ENCODE results near the gene SENP6.
"Not testable (repeated sequence)": the region's sequence is repeated elsewhere in the genome, so short reads cannot be mapped to it uniquely, and the experiment has no call there.

The SENP6 gene

DNA sequence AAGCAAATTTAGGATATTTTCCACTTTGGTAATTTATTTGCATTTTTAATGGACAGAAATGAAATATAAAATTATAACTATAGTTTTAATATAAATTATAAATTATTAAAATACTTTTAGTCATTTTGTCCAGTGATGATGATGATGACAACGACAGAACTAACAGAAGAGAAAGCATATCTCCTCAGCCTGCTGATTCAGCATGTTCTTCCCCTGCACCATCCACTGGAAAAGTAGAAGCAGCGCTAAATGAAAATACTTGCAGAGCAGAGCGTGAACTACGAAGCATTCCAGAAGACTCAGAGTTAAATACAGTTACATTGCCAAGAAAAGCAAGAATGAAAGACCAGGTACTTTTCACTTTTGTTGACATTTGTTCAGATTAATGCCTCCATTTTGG, 64.9 kb downstream of the SENP6 start:
- DNase-seq (ENCODE audit: low read depth): no peak

DNA sequence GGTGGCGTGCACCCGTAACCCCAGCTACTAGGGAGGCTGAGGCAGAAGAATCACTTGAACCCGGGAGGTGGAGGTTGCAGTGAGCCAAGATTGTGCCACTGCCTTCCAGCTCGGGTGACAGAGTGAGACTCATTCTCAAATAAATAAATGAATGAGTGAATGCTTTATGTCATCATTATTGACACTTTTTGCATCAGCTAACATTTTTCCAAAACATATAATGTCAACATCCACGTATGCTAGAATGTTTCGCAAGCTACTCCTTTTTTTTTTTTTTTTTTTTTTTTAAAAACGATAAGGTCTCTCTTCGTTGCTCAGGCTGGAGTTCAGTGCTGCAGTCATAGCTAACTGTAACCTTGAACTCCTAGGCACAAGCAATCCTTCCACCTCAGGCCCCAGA, 72.2 kb downstream of the SENP6 start:
- DNase-seq (ENCODE audit: low read depth): no peak

DNA sequence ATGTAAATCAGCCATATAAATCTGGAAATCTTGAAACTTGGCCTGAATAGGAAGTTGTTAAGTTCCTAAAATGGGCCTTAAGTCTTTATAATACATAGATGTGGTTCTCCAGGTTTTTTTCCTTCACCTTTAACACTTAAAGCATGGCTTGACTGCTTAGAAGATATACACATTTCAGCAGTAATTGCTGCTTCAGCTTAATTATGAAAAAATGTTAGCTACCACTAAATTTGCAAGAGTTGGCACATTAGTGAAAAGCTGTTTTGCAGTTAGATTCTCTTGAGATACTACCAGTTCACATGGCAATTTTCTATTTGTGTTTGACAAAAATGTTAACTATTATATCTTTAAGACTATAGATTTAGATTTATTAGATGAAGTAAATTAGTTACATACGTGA, 74.7 kb downstream of the SENP6 start:
- no peak for DNase-seq (ENCODE audit: low read depth)

- DNase-seq (ENCODE audit: low read depth): not testable (repeated sequence)
These were observed 80.9 kb downstream of the SENP6 start for GRCh38 chr6:75682548-75682947.

GRCh38 chr6:75683005-75683404, 81.3 kb downstream of the SENP6 start:
- DNase-seq (ENCODE audit: low read depth): not testable (repeated sequence)

- DNase-seq (ENCODE audit: low read depth): not testable (repeated sequence)
These were observed 85.9 kb downstream of the SENP6 start for GRCh38 chr6:75687535-75687934.

GRCh38 chr6:75687937-75688336, 86.3 kb downstream of the SENP6 start:
- DNase-seq (ENCODE audit: low read depth): not testable (repeated sequence)

GRCh38 chr6:75689576-75689975, 87.9 kb downstream of the SENP6 start:
- DNase-seq (ENCODE audit: low read depth): no peak

DNA sequence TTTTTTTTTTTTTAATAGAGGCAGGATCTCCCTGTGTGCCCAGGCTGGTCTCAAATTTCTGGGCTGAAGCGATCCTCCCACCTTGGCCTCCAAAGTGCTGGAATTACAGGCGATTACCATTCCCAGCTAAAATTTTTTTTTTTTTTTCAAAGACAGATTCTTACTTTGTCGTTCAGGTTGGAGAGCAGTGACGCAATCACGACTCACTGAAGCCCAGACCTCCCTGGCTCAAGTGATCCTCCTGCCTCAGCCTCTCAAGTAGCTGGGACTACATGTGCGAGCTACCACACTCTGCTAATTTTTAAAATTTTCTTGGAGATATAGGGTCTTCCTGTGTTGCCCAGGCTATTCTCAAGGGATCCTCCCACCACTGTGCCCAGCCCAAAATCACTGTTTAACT, 89.3 kb downstream of the SENP6 start:
- DNase-seq (ENCODE audit: low read depth): no peak

- no peak for DNase-seq (ENCODE audit: low read depth)
These were observed 91.9 kb downstream of the SENP6 start for GRCh38 chr6:75693534-75693933.

DNA sequence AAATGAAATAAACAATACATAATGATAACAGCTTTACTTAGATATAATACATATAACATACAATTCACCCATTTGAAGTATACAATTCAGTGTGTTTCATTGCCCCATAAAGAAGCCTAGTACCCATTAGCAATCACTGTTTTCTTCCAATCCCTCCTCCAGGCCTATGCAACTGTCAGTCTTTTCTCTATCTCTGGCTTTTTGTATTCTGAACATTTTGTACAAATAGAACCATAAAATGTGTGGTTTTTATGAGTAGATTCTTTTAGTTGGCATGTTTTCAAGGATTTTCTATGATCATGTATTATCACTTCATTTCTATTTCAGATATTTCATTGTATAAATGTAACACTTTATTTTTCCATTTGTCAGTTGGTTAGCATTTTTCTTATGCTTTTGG, 92.7 kb downstream of the SENP6 start:
- DNase-seq (ENCODE audit: low read depth): no peak

DNA sequence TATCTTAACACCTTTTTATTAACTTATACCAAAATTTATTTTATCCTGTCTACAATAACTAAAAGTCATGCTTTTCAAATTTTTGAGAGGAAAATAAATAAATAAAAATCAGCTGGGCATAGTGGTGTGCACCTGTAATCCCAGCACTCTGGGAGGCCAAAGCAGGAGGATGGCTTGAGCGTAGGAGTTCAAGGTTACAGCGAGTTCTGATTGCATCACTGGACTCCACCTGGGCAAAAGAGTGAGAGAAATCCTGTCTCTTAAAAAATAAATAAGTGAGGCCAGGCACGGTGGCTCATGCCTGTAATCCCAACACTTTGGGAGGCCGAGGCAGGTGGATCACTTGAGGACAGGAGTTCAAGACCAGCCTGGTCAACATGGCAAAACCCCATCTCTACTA, 106.7 kb downstream of the SENP6 start:
- not testable (repeated sequence) for DNase-seq (ENCODE audit: low read depth)

DNA sequence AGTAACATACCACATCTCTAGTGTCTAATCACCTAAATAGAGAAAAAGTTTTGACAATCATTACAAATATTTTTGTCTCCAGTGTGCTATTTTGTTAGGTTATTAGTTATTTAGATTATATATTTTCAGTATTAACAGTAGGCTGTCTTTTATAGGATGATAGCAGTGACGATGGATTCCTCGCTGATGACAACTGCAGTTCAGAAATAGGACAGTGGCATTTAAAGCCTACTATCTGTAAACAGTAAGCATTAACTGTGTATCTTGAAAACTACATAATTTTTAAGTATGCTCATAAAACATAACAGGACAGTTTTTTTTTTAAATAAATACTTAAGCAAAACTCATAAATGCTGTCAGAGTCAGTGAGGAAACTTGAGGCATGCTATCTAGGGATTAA, 109.5 kb downstream of the SENP6 start:
- no peak for DNase-seq (ENCODE audit: low read depth)

GRCh38 chr6:75719133-75719532, 117.5 kb downstream of the SENP6 start:
- no peak for DNase-seq (ENCODE audit: low read depth)

DNA sequence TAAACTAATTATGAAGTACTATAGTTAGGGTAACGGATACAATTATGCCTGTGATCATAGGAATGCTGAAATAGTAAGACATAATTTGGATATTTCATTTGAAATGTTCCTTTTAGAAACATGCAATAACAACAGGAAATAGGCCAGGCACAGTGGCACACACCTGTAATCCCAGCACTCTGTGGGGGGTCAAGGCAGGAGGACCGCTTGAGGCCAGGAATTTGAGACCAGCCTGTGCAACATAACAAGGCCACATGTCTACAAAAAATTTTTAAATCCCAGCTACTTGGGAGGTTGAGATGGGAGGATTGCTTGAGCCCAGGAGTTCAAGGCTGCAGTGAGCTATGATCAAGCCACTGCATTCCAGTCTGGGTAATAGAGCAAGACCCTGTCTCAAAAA, 121.7 kb downstream of the SENP6 start:
- no peak for DNase-seq (ENCODE audit: low read depth)

DNA sequence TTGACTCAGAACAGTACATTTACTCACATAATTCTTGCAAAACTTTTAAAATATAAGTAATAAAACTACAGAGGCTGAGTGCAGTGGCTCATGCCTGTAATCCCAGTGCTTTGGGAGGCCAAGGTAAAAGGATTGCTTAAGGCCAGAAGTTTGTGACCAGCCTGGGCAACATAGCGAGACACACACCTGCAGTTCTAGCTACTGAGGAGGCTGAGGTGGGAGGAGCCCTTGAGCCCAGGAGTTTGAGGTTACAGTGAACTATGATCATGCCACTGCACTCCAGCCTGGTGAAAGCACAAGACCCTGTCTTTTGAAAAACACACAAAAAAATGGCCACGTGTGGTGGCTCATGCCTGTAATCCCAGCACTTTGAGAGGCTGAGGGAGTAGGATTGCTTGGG, 125.5 kb downstream of the SENP6 start:
- DNase-seq (ENCODE audit: low read depth): no peak

GRCh38 chr6:75731029-75731428, 129.3 kb downstream of the SENP6 start:
- not testable (repeated sequence) for DNase-seq (ENCODE audit: low read depth)

- DNase-seq (ENCODE audit: low read depth): no peak
These were observed 134.0 kb downstream of the SENP6 start for GRCh38 chr6:75735491-75736186.

- no peak for DNase-seq (ENCODE audit: low read depth)
These were observed 142.3 kb downstream of the SENP6 start for GRCh38 chr6:75743971-75744370.

DNA sequence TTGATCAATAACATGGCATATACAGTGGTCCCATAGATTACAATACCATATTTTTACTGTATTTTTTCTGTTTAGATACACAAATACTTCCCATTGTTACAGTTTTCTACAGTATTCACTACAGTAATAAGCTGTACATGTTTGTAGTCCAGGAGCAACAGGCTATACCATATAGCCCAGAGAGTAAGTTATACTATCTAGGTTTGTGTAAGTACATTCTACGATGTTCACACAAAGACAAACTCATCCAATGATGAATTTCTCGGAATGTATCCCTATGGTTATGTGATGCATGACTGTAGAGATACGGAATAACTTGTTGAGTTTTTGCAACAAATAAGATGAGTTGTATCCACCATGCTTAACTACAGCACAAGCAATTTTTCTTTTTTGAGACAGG, 143.7 kb downstream of the SENP6 start:
- DNase-seq (ENCODE audit: low read depth): no peak

DNA sequence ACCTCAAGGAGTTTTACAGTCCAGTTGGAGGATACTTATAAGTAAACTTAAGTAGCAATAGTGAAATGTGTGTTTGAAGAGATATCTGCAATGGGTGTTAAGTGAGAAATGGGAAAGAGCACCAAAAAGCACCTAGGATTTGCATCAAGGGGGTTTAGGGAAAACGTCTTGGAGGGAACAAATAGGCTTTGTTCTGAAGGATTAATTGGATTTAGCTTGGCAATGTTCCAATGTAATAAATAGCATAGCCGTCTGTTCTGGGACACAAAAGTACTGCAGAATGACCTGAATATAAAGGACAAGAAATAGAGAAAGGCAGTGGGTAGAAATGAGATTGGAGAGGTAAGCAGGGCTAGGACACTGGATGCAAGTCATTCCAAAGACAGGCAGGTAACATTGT, 144.5 kb downstream of the SENP6 start:
- no peak for DNase-seq (ENCODE audit: low read depth)

DNA sequence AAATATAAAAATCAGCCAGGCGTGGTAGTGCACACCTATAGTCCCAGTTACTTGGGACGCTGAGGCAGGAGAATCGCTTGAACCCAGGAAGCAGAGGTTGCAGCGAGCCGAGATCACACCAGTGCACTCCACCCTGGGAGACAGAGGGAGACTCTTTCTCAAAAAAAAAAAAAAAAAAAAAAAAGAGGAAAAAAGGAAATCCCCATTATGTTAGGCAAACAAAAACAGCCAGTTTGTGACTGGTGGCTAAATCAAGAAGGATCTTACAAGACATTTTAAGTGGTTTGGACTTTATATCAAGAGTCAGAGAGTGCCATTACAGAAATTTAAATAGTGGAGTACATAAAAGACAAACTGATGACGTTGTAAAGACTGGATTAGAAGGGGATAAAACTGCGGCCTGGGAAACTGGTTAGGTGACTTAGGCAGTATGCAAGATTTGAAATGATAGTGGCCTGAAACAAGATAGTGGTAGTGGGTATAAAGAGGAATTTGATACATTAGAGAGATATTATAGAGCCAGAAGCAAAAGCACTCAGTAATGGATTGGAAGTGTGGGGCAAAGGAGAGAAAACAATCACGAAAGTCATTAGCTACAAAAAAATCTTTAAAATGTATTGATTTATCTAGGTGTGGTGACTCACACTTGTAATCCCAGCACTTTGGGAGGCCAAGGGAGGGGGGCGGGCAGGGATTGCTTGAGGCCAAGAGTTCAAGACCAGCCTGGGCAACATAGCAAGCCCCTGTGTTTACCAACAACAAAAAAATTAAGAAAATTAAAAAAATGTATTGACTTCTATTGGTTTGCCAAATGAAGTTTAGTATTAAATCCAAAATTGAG, 145.7 kb downstream of the SENP6 start:
- DNase-seq (ENCODE audit: low read depth): no peak

DNA sequence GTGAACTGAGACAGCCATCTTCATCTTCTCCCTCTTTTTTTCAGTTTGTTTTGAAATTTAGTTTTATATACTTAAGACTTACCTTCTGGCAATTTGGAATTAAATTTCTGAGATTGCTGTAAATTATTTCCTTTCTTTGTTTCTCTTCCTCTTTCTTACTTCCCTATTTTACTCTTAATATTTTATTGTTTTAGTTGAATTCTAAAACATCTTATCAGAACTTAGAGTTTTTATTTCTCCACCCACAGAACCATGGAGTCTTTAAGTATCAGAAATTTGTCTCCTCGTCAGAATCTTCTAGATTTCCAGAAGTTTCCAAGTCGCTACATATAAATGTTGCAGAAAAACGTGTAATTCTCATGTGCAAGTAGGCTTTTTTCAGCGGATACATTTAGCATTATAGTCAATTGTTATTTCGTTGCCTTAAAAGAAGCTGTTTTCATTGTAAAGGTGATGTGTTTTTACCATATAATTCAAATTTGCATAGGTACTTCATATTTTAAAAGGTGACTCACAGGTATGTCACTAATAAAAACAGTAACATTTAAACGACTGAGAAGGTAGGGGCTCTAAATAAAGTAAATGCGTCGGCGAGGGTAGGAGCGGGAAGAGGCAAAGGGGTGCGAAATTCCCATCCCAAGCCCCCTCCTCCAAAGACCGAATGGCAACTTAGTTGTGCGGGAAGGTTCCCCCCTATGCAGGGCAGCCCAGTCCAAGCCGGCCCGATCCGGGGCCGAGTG, 146.5 kb downstream of the SENP6 start:
- no peak for DNase-seq (ENCODE audit: low read depth)
